DMS114 treated with DMSO at 0.1 percent for 48 hours (cell line): ENCODE data around the gene BTD.

Experiments used
- DNase-seq: peaks from one replicate; lab custom pipeline; 2025; ENCODE audit not compliant: unreplicated experiment; lab: John Stamatoyannopoulos, UW

The BTD gene

DNA sequence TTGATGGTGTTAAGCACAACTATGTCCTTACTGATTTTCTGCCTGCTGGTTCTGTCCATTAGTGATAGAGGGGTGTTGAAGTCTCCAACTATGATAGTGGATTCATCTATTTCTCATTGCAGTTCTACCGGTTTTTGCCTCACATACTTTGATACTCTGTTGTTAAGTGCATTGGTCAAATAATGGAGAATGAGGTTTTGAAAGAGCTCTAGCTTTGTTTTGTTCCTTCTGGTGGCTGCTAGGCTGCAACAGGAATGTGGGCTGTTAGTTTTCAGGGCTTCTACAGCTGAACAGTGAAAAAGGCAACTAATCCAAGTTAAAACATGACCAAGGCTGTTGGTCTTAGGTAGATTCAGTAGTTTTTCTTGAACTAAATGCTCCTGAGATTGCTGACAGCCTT, 62.6 kb downstream of the BTD start:
- DNase-seq: no peak

DNA sequence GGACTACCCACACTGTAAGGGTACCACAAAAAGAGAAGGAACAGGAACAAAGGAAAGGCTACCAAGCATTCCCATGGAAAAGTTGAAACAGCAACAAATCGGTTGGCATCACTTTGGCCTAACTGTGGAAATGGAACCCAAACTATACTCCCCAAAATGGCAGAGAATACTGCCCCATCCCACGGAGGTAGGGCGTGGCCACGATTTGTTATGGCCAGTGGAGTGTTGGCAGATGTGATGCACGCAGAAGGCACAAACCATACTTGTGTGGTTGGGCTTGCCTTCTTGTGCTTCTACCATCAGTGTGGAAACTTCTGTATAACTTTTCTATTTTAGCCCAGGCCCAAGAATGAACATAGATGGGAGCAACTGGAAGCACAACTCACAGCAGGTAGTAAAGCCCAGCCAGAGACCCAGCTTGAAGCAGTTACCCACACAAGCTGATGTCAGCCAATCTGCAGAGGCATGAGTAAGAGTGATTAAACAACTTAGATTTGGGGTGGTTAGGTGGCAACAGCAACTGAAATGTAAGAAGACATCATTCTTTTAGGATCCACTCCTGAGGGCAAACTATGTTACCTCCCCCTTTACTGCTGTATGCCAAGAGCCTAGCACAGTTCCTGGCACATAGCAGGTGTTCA, 64.1 kb downstream of the BTD start:
- DNase-seq: no peak

DNA sequence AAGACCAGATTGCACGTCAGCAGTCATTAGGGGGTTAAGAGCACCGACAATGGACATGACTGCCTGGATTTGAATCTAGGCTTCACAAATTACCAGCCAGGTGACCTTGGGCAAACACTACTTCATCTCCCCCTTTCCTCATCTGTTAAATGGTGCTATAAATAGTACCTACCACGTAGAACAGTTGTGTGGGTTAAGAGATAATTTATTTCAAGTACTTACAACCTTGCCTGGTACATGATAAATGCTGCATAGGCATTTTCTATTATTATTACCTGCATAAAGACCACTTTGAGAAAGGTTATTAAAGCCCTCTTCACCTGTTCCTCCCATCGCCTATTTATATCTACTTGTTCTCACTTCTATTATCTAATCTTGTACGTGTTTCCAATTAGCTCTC, 64.7 kb downstream of the BTD start:
- no peak for DNase-seq

DNA sequence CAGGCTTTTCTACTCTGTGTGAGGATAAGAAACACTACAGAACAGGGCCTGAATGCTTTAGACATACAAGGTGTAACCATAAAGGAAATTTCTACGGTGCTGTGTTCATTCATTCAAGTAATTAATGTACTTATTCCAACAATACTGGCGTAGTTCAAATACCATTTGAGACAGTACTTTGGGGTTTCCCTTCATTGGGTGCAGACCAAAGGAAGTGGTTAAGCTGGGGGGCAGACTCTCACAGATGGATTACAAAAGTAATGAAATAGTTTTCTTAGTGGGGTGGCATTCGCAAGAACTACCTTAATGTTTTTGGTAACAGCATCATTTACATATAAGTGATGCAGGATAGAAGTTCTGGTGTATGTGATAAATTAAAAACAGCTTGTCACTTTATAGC, 65.9 kb downstream of the BTD start:
- no peak for DNase-seq

DNA sequence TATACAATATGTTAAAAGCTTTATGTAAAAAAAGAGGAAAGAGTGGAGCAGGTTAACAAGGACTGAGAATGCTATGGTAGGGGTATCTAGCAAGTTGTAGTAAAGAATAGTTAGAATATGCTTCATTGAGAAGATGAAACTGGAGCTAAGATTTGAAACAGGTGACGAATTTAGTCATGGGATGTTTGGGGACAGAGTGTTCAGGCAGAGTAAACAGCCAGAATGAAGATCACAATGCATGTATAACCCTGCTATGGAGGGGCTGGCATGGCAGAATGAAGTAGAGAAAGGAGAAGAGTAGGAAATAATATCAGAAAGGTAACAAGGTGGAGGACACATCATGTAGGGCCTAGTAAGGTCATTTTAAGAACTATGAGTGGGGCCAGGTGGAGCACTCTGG, 72.0 kb downstream of the BTD start:
- DNase-seq: no peak

DNA sequence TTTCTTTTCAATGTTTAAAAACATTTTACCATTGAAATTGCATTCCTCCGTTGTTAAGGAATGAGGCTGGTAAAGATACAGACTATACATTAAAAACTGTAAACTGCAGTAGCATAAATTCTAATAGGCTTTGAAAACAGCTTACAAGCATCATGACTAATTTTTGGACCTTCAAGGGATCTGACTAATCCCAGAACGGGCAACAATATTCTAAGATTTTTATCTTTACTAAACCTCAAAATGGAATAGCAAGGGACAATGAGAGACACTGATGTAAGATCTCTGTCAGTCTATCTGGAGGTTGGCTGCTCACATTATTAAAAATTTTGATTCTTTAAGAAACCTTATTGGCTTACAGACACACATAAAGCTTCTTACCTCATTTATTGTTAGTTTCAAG, 74.7 kb downstream of the BTD start:
- no peak for DNase-seq

DNA sequence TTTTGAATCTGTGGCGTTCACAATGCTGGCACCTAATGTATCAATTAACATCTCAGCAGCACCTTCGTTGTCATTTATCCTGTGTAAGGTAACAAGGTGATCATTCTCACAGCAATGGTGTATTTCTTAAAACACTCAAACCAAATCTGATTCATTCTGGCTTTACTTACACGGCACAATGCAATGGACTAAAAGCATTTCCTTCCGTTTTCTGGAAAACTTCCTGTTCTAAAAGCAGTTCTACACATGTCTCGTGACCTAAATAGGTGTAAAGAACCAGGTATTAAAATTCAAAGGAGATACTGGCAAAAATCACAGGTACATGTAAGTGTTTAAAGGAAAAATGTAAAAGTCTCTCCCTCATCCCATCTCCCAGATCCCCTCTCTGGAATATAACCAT, 77.8 kb downstream of the BTD start:
- DNase-seq: no peak

DNA sequence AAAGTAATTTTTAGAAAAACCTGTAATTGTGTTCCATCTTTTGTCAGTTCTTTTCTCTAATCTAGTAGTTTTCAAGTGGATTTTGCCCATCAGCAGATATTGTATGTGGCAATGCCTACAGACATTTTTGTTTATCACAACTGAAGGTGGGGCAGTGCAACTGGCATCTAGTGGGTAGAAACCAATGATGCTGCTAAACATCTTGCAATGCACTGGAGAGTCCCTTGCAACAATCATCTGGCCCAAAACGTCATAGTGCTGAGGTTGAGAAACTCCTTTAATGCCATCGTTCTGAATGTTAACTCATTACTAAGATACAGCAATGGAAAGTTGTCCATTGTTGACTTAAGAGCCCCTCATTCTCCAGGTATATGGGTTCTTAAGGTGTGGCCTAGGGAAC, 80.1 kb downstream of the BTD start:
- DNase-seq: no peak

DNA sequence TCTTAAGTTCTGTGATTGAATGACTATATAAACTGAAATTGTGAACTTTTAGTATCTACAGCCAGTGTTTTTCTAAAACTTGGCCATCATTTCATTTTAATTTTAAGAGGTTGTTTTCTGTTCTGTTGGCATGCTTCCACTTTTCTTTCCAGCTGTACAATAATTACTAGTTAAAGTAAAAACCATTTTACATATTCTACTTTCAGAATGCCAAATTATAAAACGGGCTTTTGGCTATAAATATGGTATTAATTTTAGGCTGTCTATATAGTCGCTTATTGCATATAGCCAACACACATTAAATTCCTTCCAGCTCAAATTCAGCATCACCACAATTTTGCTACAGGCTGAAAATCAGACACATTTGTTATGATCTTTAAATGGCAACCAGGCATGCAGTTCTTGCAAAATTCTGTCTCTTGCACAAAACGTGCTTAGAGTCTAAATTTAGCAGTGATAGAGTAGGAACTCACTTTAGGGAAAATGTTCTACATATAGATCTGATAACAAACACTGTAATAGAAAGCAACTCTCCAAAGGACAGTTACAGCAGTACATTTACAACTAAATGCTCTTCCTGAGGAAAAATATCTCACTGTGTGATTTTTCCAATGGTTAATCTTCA, 81.1 kb downstream of the BTD start:
- DNase-seq: no peak

DNA sequence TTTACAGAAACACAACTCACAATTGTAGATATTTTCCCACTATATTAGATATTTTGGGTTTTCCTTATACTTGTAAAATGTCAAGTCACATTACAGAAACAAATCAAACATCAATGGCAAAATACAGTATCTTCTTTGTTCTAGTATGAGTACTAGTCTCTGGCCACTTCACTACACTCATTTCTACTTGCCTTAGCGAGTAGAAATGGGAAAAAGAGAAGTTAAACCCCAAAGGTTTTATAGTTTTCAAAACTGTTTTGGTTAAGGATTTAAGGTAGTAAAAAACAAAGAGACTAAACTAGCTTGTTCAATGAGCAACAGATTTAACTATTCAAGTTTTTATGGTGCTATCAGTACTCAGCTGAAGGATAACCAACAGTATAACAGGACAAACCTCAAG, 81.7 kb downstream of the BTD start:
- DNase-seq: no peak

DNA sequence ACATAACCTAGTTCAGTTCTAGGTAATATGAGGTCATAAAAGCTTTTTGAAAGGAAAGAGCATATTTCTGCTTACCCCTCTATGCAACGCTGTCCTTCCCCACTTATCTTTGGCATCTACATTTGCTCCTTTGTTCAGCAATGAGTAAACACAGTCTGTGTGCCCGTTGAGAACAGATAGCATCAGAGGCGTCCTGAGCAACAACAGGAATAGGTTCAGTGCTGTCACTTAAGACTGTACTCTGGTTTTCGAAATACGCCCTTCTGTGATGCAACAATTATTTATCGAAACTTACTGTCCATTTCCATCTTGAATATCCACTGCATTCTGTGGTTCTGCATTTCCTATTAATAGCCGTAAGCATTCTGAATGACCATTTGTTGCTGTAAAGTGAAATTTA, 84.4 kb downstream of the BTD start:
- no peak for DNase-seq

DNA sequence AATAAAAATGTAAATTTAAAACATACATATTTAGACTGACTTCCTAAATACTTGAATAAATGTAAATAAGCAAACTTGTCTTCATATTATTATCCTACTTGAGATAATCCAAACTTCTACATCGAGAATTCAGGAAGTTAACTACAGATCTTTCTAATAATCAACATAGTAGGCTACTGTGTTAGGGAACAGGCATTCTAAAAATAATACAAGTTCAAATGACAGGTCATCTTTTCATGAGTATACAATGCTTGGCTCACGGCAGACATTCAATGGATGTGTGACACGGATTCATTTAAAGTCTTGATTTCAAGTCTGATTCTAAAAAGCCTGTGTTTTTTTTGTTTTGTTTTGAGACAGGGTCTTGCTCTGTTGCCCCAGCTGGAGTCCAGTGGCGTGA, 88.7 kb downstream of the BTD start:
- DNase-seq: no peak

DNA sequence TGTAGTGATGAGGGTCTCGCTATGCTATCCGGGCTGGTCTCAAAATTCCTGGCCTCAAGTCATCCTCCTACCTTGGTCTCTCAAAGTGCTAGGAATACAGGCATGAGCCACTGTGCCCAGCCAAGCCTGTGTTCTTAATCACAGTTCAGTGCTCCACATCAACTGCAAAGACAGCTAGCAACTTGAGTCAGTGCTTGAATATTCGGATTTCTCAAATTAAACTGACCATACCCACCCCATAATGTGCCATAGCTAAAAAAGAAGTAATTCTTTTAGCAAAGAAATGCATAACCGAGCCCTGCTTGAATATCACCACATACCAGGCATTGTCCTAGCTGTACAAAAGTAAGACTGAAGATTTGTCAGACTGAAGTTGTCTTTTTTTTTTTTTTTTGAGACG, 89.2 kb downstream of the BTD start:
- no peak for DNase-seq

DNA sequence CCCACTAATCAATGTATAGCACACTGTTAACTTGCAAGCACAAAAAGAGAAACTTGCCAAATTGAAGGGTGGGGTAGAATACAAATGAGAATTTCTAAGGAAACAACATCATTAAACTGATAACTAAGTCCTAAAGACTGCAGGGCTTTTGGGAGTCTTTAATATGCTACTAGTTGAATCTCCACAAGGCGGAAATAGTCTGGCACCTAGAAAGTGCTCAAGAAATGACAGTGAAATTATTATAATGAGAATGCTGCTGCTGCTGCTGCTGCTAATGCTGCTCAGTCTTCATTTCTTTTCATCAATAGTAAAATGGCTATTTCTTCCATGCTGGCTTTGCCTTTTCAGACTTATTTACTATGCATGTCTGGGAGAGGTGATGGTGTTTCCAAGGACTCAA, 91.8 kb downstream of the BTD start:
- no peak for DNase-seq

DNA sequence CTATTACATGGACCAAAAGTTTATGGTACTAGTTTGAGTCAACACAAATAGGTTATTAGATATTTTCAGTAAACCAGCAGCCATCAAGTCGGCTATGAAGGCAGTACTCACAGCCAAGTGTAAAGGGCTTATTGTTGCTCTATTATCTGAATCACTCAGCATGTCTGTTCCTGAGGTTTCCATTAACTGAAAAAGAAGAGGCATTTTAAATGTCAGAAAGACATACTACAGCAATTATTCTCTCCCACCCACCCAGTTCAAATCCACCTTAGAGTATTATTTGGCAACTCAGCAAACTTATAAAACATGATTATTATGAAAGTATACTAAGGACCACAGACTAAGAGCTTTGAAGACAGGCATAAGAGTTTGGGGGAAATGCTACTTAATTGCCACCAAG, 93.1 kb downstream of the BTD start:
- no peak for DNase-seq
